B cell (primary cell): Measurements from ENCODE around the gene MPZL2. TPM values are rescaled to one million over a fixed set of nuclear protein-coding genes. Genes with fewer than 3 reads are reported as not detected.

ENCODE experiments used
- ATAC-seq: fragments of 200-7000 bp; cut with Tn5 transposase; one replicate; pipeline ENCODE4 v1.10.0; 2021; ENCODE audit warnings: low read depth, mild to moderate bottlenecking, moderate number of reproducible peaks, moderate library complexity
- CTCF ChIA-PET: fragments of 350-600 bp; sonication (Branson Sonifier 250); formaldehyde crosslinking; loops from one replicate; lab custom pipeline; 2021; ENCODE audit warnings: antibody characterized with exemption, inconsistent platforms; lab: Charles Lee
- POLR2A ChIA-PET: fragments of 350-600 bp; sonication (Branson Sonifier 250); formaldehyde crosslinking; loops from one replicate; lab custom pipeline; 2021; ENCODE audit warnings: antibody characterized with exemption; lab: Charles Lee
- DNase-seq: peaks from one replicate; pipeline ENCODE4 v3.0.0; 2013
- H2AFZ ChIP-seq: 2 replicates; pipeline ENCODE4 v1.6.1; 2012; ENCODE audit warnings: mild to moderate bottlenecking, low read depth, low read length; ENCODE audit not compliant: insufficient read depth, poor library complexity, severe bottlenecking
- H3K27ac ChIP-seq, 2 donors: 1 replicate in 1 of 2; 2 replicates in 1 of 2; pipeline ENCODE4 v1.5.1; 2012 to 2013; ENCODE audit warnings: low read length in 2 of 2, mild to moderate bottlenecking in 2 of 2, moderate library complexity in 1 of 2
- H3K27me3 ChIP-seq, 4 experiments: fragments of 200-600 bp in 1 of 4; sonication (generic) in 1 of 4; replicated peaks in 1 of 4; 1 replicate in 2 of 4; 2 replicates in 2 of 4; pipeline versions ENCODE4 v1.6.1 to v1.7.0; 2013 to 2016; ENCODE audit warnings: low read length in 3 of 4, mild to moderate bottlenecking in 2 of 4, mixed read lengths in 1 of 4, moderate library complexity in 1 of 4; ENCODE audit not compliant: insufficient read depth in 4 of 4, control insufficient read depth in 3 of 4; ENCODE audit errors: control extremely low read depth in 1 of 4
- H3K36me3 ChIP-seq, 2 experiments: replicated peaks in 1 of 2; 1 replicate in 1 of 2; 2 replicates in 1 of 2; pipeline versions ENCODE4 v1.6.1 to v1.7.1; 2013; ENCODE audit warnings: low read length in 1 of 2; ENCODE audit not compliant: insufficient read depth in 2 of 2, control insufficient read depth in 1 of 2; ENCODE audit errors: control extremely low read depth in 1 of 2, extremely low read depth in 1 of 2
- H3K4me1 ChIP-seq, 2 donors: fragments of 200-600 bp in 1 of 2; sonication (generic) in 1 of 2; 1 replicate in 1 of 2; 2 replicates in 1 of 2; pipeline versions ENCODE4 v1.5.1 to v1.6.1; 2013 to 2017; ENCODE audit warnings: low read length in 2 of 2; ENCODE audit not compliant: control insufficient read depth in 2 of 2, insufficient read depth in 2 of 2
- H3K4me2 ChIP-seq: replicated peaks from 2 replicates; pipeline ENCODE3; 2012; ENCODE audit warnings: mild to moderate bottlenecking, low read depth, low read length; ENCODE audit not compliant: poor library complexity, severe bottlenecking
- H3K4me3 ChIP-seq, 5 experiments: fragments of 200-600 bp in 1 of 5; sonication (generic) in 1 of 5; 1 replicate in 3 of 5; 2 replicates in 2 of 5; pipeline versions ENCODE4 v1.5.1 to v1.7.0; 2011 to 2016; ENCODE audit warnings: low read length in 4 of 5, mild to moderate bottlenecking in 4 of 5, low read depth in 2 of 5, control low read depth in 1 of 5, moderate library complexity in 1 of 5; ENCODE audit not compliant: insufficient read depth in 1 of 5; ENCODE audit errors: control extremely low read depth in 1 of 5, extremely low read depth in 1 of 5
- H3K79me2 ChIP-seq: fragments of 200-600 bp; sonication (generic); one replicate; pipeline ENCODE4 v1.6.0; 2016; ENCODE audit warnings: low read length; ENCODE audit not compliant: control insufficient read depth, insufficient read depth
- H3K9ac ChIP-seq: fragments of 200-600 bp; sonication (generic); 2 replicates; pipeline ENCODE4 v1.6.1; 2017; ENCODE audit warnings: mild to moderate bottlenecking, low read length, moderate library complexity
- H3K9me3 ChIP-seq, 3 donors: one replicate each; pipeline versions ENCODE4 v1.6.1 to v1.7.1; 2013; ENCODE audit warnings: low read length in 2 of 3; ENCODE audit not compliant: control insufficient read depth in 2 of 3, insufficient read depth in 1 of 3; ENCODE audit errors: control extremely low read depth in 1 of 3
- H4K20me1 ChIP-seq: 2 replicates; pipeline ENCODE4 v1.6.0; 2012; ENCODE audit warnings: mild to moderate bottlenecking, low read length; ENCODE audit not compliant: insufficient read depth, control insufficient read depth, poor library complexity, severe bottlenecking
- H3K27ac Mint-ChIP-seq: one replicate; pipeline ENCODE4 v1.8.0; 2021; ENCODE audit warnings: mixed read lengths
- H3K27me3 Mint-ChIP-seq: one replicate; pipeline ENCODE4 v1.8.0; 2021; ENCODE audit warnings: mixed read lengths
- H3K4me1 Mint-ChIP-seq: one replicate; pipeline ENCODE4 v1.8.0; 2021; ENCODE audit warnings: mixed read lengths
- H3K4me3 Mint-ChIP-seq: one replicate; pipeline ENCODE4 v1.8.0; 2021; ENCODE audit warnings: mixed read lengths
- H3K9me3 Mint-ChIP-seq: one replicate; pipeline ENCODE4 v1.8.0; 2022; ENCODE audit warnings: mixed read lengths; ENCODE audit not compliant: insufficient read depth
- CTCF ChIP-seq: fragments of 200-600 bp; IDR thresholded peaks from one replicate; pipeline ENCODE4 v1.8.0; 2022; ENCODE audit warnings: antibody characterized with exemption, mild to moderate bottlenecking
- EZH2 ChIP-seq: IDR thresholded peaks from 2 replicates; pipeline ENCODE4 v1.6.1; 2012; ENCODE audit warnings: borderline replicate concordance, low read depth, mild to moderate bottlenecking, moderate library complexity, low read length; ENCODE audit not compliant: insufficient read depth, poor library complexity, severe bottlenecking
- WGBS: methylation state at CpG from one replicate; pipeline ENCODE4 v1.1.5; 2013; ENCODE audit warnings: missing lambda C conversion rate; ENCODE audit not compliant: insufficient coverage; 5-methylcytosine and 5-hydroxymethylcytosine counted together
- intact Hi-C: fragments of 100-400 bp; cut with micrococcal nuclease; formaldehyde crosslinking; loops from one replicate; pipeline ENCODE4 v1.10.0; 2022
- polyA plus RNA-seq: library from polyadenylated mRNA; depleted of rRNA; stranded (reverse); fragments of >200 nt; gene quantifications from 2 replicates; pipeline ENCODE4 v1.2.3, GENCODE V29; 2012
- total RNA-seq, 2 donors: library from RNA; stranded (reverse); fragments of 120-200 nt in 1 of 2; gene quantifications; 1 replicate in 1 of 2; 2 replicates in 1 of 2; pipeline versions ENCODE4 v1.2.3 to v1.2.4, GENCODE V29; 2013 to 2022

MPZL2 gene
- total and polyA plus RNA-seq, 2 donors (not counting 1 experiment from before 2014, with no cell fraction given) = 1.2 TPM; not detected in 1

DNA sequence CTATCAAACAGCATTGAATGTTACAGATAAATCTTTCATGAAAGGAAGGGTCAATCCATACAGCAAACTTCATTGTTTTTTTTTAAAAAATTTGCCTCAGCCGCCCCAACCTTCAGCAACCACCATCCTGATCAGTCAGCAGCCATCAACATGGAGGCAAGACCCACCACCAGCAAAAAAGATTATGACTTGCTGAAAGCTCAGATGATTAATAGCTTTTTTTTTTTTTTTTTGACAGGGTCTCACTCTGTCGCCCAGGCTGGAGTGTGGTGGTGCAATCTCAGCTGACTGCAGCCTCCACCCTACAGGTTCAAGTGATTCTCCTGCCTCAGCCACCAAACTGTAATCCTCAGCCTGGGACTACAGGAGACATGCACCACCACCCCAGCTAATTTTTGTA lies 22.4 kb upstream of the MPZL2 start:
- no peak for ATAC-seq
- H3K27me3 ChIP-seq = no peaks in the 10 kb centered on the region
- no peak overlapping the region for H3K4me3 Mint-ChIP-seq
- no peaks in the 10 kb centered on the region for H3K79me2 ChIP-seq
- H3K27me3 Mint-ChIP-seq = peaks cover 19% of the 10 kb centered on the region
- no peak overlapping the region for H3K9ac ChIP-seq
- no peaks in the 10 kb centered on the region for H3K36me3 ChIP-seq
- peaks cover 3% of the 10 kb centered on the region for H3K4me1 Mint-ChIP-seq
- H3K27ac Mint-ChIP-seq = no peak overlapping the region
- no peaks in the 10 kb centered on the region for H3K9me3 Mint-ChIP-seq
- intact Hi-C loops = no loop called here
- H3K27ac ChIP-seq = no peak overlapping the region
- no peak overlapping the region for H3K4me2 ChIP-seq
- POLR2A ChIA-PET = interaction anchor here (0.6 kb wide), 1 partner anchor 74 kb away, joined by 3 read pairs; no protein-coding TSS in a partner anchor
- H3K9me3 ChIP-seq = no peaks in the 10 kb centered on the region
- no peak overlapping the region for H3K4me3 ChIP-seq
- TF ChIP-seq EZH2 = no peak
- TF ChIP-seq CTCF = no peak
- CTCF ChIA-PET = interaction anchor here (0.6 to 0.8 kb wide), 2 partner anchors 11 to 88 kb away, joined by 3 read pairs; no protein-coding TSS in a partner anchor
- H3K4me1 ChIP-seq = peaks cover under 1 to 2% of the 10 kb centered on the region in 2 donors
- DNase-seq = no peak
- H4K20me1 ChIP-seq = no peaks in the 10 kb centered on the region
- H2AFZ ChIP-seq = no peak overlapping the region
- WGBS = 100% methylated on average over 1 of the region's 2 CpGs

DNA sequence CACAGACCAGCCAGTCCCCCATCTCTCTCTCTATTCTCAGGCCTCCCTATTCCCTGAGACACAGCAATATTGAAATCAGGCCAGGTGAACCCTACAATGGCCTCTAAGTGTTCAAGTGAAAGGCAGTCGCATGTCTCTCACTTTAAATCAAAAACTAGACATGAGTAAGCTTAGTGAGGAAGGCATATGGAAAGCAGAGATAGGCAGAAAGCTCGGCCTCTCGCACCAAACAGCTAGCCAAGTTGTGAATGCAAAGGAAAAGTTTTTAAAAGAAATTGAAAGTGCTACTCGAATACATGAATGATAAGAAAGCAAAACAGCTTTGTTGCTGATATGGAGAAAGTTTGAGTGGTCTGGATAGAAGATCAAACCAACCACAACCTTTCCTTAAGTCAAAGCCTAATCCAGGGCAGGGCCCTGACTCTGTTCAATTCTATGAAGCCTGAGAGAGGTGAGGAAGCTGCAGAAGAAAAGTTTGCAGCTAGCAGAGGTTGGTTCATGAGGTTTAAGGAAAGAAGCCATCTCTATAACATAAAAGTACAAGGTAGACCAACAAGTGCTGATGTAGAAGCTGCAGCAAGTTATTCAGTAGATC lies 19.8 kb upstream of the MPZL2 start:
- Histone ChIP-seq H3K4me2 (no peak overlapping the region), H2AFZ (peak overlapping the region; percentile 37), H3K4me1 (peaks cover 7 to 15% of the 10 kb centered on the region in 2 donors), H3K9me3 (peaks cover 0 to 1% (median 0%) of the 10 kb centered on the region in 3 donors), H3K4me3 (no peak overlapping the region), H3K27me3 (peaks cover 0 to 2% (median 0%) of the 10 kb centered on the region in 4 experiments), H3K36me3 (no peaks in the 10 kb centered on the region), H4K20me1 (no peaks in the 10 kb centered on the region), H3K79me2 (no peaks in the 10 kb centered on the region), H3K27ac (no peak overlapping the region), H3K9ac (no peak overlapping the region)
- no peak for TF ChIP-seq CTCF
- no peak for TF ChIP-seq EZH2
- H3K4me3 Mint-ChIP-seq = no peak overlapping the region
- no CpG with 5 or more reads among the region's 4 CpGs for WGBS
- no peak for DNase-seq
- CTCF ChIA-PET = interaction anchor here (1.3 to 1.9 kb wide), 2 partner anchors 82 to 85 kb away, joined by 4 to 9 read pairs; no protein-coding TSS in a partner anchor
- no peak for ATAC-seq
- H3K4me1 Mint-ChIP-seq = peaks cover 11% of the 10 kb centered on the region
- POLR2A ChIA-PET = no interaction called here
- no peak overlapping the region for H3K27ac Mint-ChIP-seq
- no peaks in the 10 kb centered on the region for H3K9me3 Mint-ChIP-seq
- intact Hi-C loops = no loop called here
- peaks cover 5% of the 10 kb centered on the region for H3K27me3 Mint-ChIP-seq
